ENCODE data around the gene ZDHHC12. TPM values are rescaled to one million over a fixed set of nuclear protein-coding genes. Genes with fewer than 3 reads are reported as not detected.

Gene ZDHHC12
- total and polyA plus RNA-seq, 2 of the 13 experiments (the other 11 are each of a cell fraction or from before 2014, with no cell fraction given), result 25.4 to 28.0 TPM

- no peak for TF ChIP-seq MIER2 (CRISPR knock-in tag; IDR thresholded peaks at IDR 0.05)
- no peak for TF ChIP-seq ZNF274 (CRISPR knock-in tag; IDR thresholded peaks at IDR 0.05)
- TF ChIP-seq CAMTA2 (CRISPR knock-in tag; IDR thresholded peaks at IDR 0.05; ENCODE audit: borderline replicate concordance), result no peak
- TF ChIP-seq LBX2 (CRISPR knock-in tag; IDR thresholded peaks at IDR 0.05; ENCODE audit: borderline replicate concordance), result no peak
- TF ChIP-seq ZNF605 (CRISPR knock-in tag; IDR thresholded peaks at IDR 0.05), result peak; percentile 29; the same call in 1 of the 2 replicates
- no peak for TF ChIP-seq KDM6A (CRISPR knock-in tag; IDR thresholded peaks at IDR 0.05; ENCODE audit: low read depth)
- no peak for TF ChIP-seq ETV5 (CRISPR knock-in tag; IDR thresholded peaks at IDR 0.05; ENCODE audit: borderline replicate concordance)
- TF ChIP-seq THYN1 (CRISPR knock-in tag; IDR thresholded peaks at IDR 0.05; ENCODE audit: borderline replicate concordance, low read depth), result no peak
- no peak for TF ChIP-seq PHB2 (IDR thresholded peaks at IDR 0.05; ENCODE audit: partially characterized antibody)
- no peak for TF ChIP-seq HBP1 (CRISPR knock-in tag; IDR thresholded peaks at IDR 0.05; ENCODE audit: low read depth)
- TF ChIP-seq ZNF558 (CRISPR knock-in tag; IDR thresholded peaks at IDR 0.05; ENCODE audit: borderline replicate concordance), result no peak
- TF ChIP-seq FOXK2 (IDR thresholded peaks at IDR 0.05), result no peak
- TF ChIP-seq ZFP36 (IDR thresholded peaks at IDR 0.05; ENCODE audit: borderline replicate concordance, low read depth, low read length, partially characterized antibody), result no peak
- TF ChIP-seq HMGA1 (CRISPR knock-in tag; conservative IDR thresholded peaks at IDR 0.05), result no peak
- no peak for TF ChIP-seq ZNF484 (CRISPR knock-in tag; IDR thresholded peaks at IDR 0.05; ENCODE audit: borderline replicate concordance, low read depth)
- TF ChIP-seq FOSL2 (CRISPR knock-in tag; IDR thresholded peaks at IDR 0.05), result no peak
- TF ChIP-seq ZNF180 (CRISPR knock-in tag; IDR thresholded peaks at IDR 0.05; ENCODE audit: borderline replicate concordance, low read depth), result no peak
- peak; percentile 81 for TF ChIP-seq ARID4A (CRISPR knock-in tag; IDR thresholded peaks at IDR 0.05; ENCODE audit: borderline replicate concordance)
- TF ChIP-seq DNMT1 (CRISPR knock-in tag; IDR thresholded peaks at IDR 0.05), result no peak
- no peak for TF ChIP-seq IRF9 (CRISPR knock-in tag; IDR thresholded peaks at IDR 0.05; ENCODE audit: borderline replicate concordance)
Observed at GRCh38 chr9:128702445-128702948, 21.4 kb downstream of the ZDHHC12 start, which contains the start of gene PKN3 (continued).

Measured in HepG2 (cell line).